ENCODE results near the gene SLC16A10. TPM values are rescaled to one million over a fixed set of nuclear protein-coding genes. Genes with fewer than 3 reads are reported as not detected.
"Not testable (repeated sequence)": the region's sequence is repeated elsewhere in the genome, so short reads cannot be mapped to it uniquely, and the experiment has no call there.

The SLC16A10 gene
- total and polyA plus RNA-seq, 7 experiments from 2014 or later = 1.6 to 27.7 (median 16.7) TPM

GRCh38 chr6:111191136-111191535 lies 103.8 kb downstream of the SLC16A10 start:
- H3K27me3 Mint-ChIP-seq; H3K27ac ChIP-seq (ENCODE audit: low read depth, low read length); H3K4me1 ChIP-seq (ENCODE audit: control insufficient read depth in 2 of 2, insufficient read depth in 2 of 2, low read length in 2 of 2); H3K4me1 Mint-ChIP-seq; CTCF ChIA-PET; ATAC-seq; H3K27me3 ChIP-seq (ENCODE audit: control insufficient read depth in 2 of 2, insufficient read depth in 2 of 2, low read length in 2 of 2); H3K4me3 ChIP-seq (ENCODE audit: low read length); H3K9me3 ChIP-seq (ENCODE audit: control insufficient read depth in 2 of 3, low read length in 3 of 3); H3K36me3 ChIP-seq (ENCODE audit: control insufficient read depth in 2 of 3, insufficient read depth in 3 of 3, low read length in 3 of 3); POLR2A ChIA-PET; H3K4me3 Mint-ChIP-seq; DNase-seq; H3K27ac Mint-ChIP-seq; intact Hi-C loops (cut with micrococcal nuclease): not testable (repeated sequence)
- Mint-ChIP-seq H3K36me3 (peaks cover 0 to 55% (median 40%) of the 10 kb centered on the region in 5 donors), H3K9me3 (peaks cover 0 to 11% (median 3%) of the 10 kb centered on the region in 11 donors)

DNA sequence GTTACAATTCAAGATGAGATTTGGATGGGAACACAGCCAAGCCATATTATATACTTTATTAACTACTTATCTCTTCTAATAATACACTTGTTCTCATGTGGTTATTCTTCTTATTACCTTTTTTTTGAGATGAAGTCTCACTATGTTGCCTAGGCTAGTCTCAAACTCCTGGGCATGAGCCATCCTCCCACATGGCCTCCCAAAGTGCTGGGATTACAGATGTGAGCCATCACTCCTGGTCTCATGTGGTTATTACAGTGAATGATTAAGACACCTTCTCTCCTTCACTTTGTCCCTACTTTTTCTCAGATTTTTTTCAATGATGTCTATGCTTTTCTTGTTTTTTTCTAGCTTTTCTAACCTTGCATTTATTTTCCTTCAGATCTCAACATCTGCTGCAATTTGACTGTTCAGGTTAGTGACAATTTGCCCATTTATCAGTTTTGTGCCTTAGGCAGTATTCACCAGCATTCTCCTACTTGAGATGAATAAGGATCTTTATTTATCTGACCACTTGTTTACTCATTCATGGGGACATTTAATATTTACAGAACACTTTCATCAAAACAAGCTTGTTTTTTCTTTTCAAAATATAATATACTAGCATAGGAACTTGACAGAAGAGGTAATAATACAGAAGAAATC lies 105.7 kb downstream of the SLC16A10 start:
- DNase-seq = no peak
- CTCF ChIA-PET = no interaction called here
- no peaks in the 10 kb centered on the region for H3K9me3 ChIP-seq (ENCODE audit: control insufficient read depth in 2 of 3, low read length in 3 of 3)
- Mint-ChIP-seq H3K9me3 (peaks cover 0 to 11% (median 3%) of the 10 kb centered on the region in 11 donors), H3K4me1 (peaks cover 0 to 7% (median 3%) of the 10 kb centered on the region in 7 donors), H3K27me3 (peaks cover 0 to 3% (median 0%) of the 10 kb centered on the region in 5 donors), H3K27ac (no peak overlapping the region), H3K4me3 (no peak overlapping the region), H3K36me3 (peaks cover 0 to 56% (median 34%) of the 10 kb centered on the region in 5 donors)
- H3K27ac ChIP-seq (ENCODE audit: low read depth, low read length) = no peak overlapping the region
- intact Hi-C loops (cut with micrococcal nuclease) = no loop called here
- no peaks in the 10 kb centered on the region for H3K4me1 ChIP-seq (ENCODE audit: control insufficient read depth in 2 of 2, insufficient read depth in 2 of 2, low read length in 2 of 2)
- no peaks in the 10 kb centered on the region for H3K27me3 ChIP-seq (ENCODE audit: control insufficient read depth in 2 of 2, insufficient read depth in 2 of 2, low read length in 2 of 2)
- H3K4me3 ChIP-seq (ENCODE audit: low read length) = no peak overlapping the region
- no peaks in the 10 kb centered on the region for H3K36me3 ChIP-seq (ENCODE audit: control insufficient read depth in 2 of 3, insufficient read depth in 3 of 3, low read length in 3 of 3)
- POLR2A ChIA-PET = no interaction called here
- no peak for ATAC-seq

- Mint-ChIP-seq H3K27ac (no peak overlapping the region), H3K4me1 (peaks cover 4 to 30% (median 13%) of the 10 kb centered on the region in 7 donors), H3K27me3 (peaks cover 0 to 3% (median 0%) of the 10 kb centered on the region in 5 donors), H3K9me3 (peaks cover 0 to 7% (median 0%) of the 10 kb centered on the region in 11 donors), H3K36me3 (peaks cover 0 to 43% (median 25%) of the 10 kb centered on the region in 5 donors), H3K4me3 (no peak overlapping the region)
- intact Hi-C loops (cut with micrococcal nuclease) = no loop called here
- ChIA-PET POLR2A (no interaction called here), CTCF (no interaction called here)
- Histone ChIP-seq H3K9me3 (ENCODE audit: control insufficient read depth in 2 of 3, low read length in 3 of 3) (no peaks in the 10 kb centered on the region), H3K36me3 (ENCODE audit: control insufficient read depth in 2 of 3, insufficient read depth in 3 of 3, low read length in 3 of 3) (no peaks in the 10 kb centered on the region), H3K4me1 (ENCODE audit: control insufficient read depth in 2 of 2, insufficient read depth in 2 of 2, low read length in 2 of 2) (peaks cover 0 to 10% of the 10 kb centered on the region in 2 donors), H3K27ac (ENCODE audit: low read depth, low read length) (no peak overlapping the region), H3K4me3 (ENCODE audit: low read length) (no peak overlapping the region), H3K27me3 (ENCODE audit: control insufficient read depth in 2 of 2, insufficient read depth in 2 of 2, low read length in 2 of 2) (no peaks in the 10 kb centered on the region)
- ATAC-seq (no peak), DNase-seq (no peak)
Measured at GRCh38 chr6:111195656-111196055, 108.4 kb downstream of the SLC16A10 start.

DNA sequence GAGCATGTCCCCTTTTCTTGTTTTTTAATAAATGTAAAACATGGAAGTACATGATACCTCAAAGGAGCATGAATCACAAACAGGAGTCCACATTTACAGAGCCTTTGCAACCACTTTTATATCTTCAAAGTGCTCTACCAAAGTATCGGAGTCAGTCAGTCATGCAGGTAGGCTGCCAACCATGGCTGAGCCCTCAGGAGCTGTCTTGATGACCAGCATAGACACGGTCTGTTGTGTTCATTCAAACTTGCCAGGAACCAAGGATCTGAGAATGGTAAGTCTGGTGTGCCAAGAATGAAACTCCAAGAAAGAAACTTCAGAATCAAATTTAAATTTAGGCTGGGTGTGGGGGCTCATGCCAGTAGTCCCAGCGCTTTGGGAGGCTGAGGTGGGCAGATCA lies 111.5 kb downstream of the SLC16A10 start:
- DNase-seq (no peak), ATAC-seq (no peak)
- no peaks in the 10 kb centered on the region for H3K9me3 Mint-ChIP-seq
- no peak overlapping the region for H3K4me3 ChIP-seq (ENCODE audit: low read length)
- peaks cover 0 to 16% of the 10 kb centered on the region in 2 donors for H3K4me1 ChIP-seq (ENCODE audit: control insufficient read depth in 2 of 2, insufficient read depth in 2 of 2, low read length in 2 of 2)
- ChIA-PET POLR2A (no interaction called here), CTCF (no interaction called here)
- H3K27ac Mint-ChIP-seq = peak overlapping the region in 1 of 9 donors; percentile 51
- H3K4me3 Mint-ChIP-seq = no peak overlapping the region
- H3K27ac ChIP-seq (ENCODE audit: low read depth, low read length) = no peak overlapping the region
- H3K27me3 ChIP-seq (ENCODE audit: control insufficient read depth in 2 of 2, insufficient read depth in 2 of 2, low read length in 2 of 2) = no peaks in the 10 kb centered on the region
- intact Hi-C loops (cut with micrococcal nuclease) = no loop called here
- H3K4me1 Mint-ChIP-seq = peaks cover 7 to 44% (median 27%) of the 10 kb centered on the region in 7 donors
- no peaks in the 10 kb centered on the region for H3K36me3 ChIP-seq (ENCODE audit: control insufficient read depth in 2 of 3, insufficient read depth in 3 of 3, low read length in 3 of 3)
- peaks cover 0 to 29% (median 14%) of the 10 kb centered on the region in 5 donors for H3K36me3 Mint-ChIP-seq
- H3K9me3 ChIP-seq (ENCODE audit: control insufficient read depth in 2 of 3, low read length in 3 of 3) = no peaks in the 10 kb centered on the region
- peaks cover 0 to 3% (median 0%) of the 10 kb centered on the region in 5 donors for H3K27me3 Mint-ChIP-seq

DNA sequence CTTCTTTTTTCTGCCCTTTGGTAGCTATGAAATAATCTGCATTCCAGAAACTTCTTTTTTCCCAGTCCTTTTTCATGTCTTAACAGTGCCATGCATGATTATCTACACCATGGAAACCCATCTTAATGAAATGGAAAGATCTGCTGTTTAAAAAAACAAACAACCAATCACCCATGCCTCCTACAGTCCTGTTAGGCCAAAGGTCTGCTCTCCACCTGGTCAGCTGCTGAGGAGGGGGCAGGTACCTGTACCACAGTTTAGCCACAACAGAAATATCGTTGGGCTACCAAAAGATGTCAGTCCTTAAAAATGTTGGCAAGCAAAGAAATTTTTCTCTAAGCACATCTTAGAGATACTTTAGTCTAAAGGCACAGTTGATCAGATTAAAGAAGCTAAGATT lies 112.6 kb downstream of the SLC16A10 start:
- Mint-ChIP-seq H3K36me3 (peaks cover 0 to 25% (median 7%) of the 10 kb centered on the region in 5 donors), H3K9me3 (no peaks in the 10 kb centered on the region), H3K4me3 (peak overlapping the region in 8 of 10 donors; percentile 20 to 67 (median 57)), H3K27me3 (peaks cover 0 to 3% (median 0%) of the 10 kb centered on the region in 5 donors), H3K27ac (peak overlapping the region in 7 of 9 donors; percentile 1 to 86 (median 78)), H3K4me1 (peaks cover 7 to 40% (median 27%) of the 10 kb centered on the region in 7 donors)
- DNase-seq (no peak), ATAC-seq (no peak)
- peaks cover 0 to 16% of the 10 kb centered on the region in 2 donors for H3K4me1 ChIP-seq (ENCODE audit: control insufficient read depth in 2 of 2, insufficient read depth in 2 of 2, low read length in 2 of 2)
- H3K9me3 ChIP-seq (ENCODE audit: control insufficient read depth in 2 of 3, low read length in 3 of 3) = no peaks in the 10 kb centered on the region
- H3K4me3 ChIP-seq (ENCODE audit: low read length) = no peak overlapping the region
- intact Hi-C loops (cut with micrococcal nuclease) = no loop called here
- H3K27me3 ChIP-seq (ENCODE audit: control insufficient read depth in 2 of 2, insufficient read depth in 2 of 2, low read length in 2 of 2) = no peaks in the 10 kb centered on the region
- no peaks in the 10 kb centered on the region for H3K36me3 ChIP-seq (ENCODE audit: control insufficient read depth in 2 of 3, insufficient read depth in 3 of 3, low read length in 3 of 3)
- ChIA-PET CTCF (interaction anchor here (0.6 to 1.4 kb wide), 3 partner anchors 138 to 188 kb away, joined by 3 to 5 read pairs (median 4); no protein-coding TSS in a partner anchor), POLR2A (interaction anchor here (2.2 kb wide), 1 partner anchor 112 kb away, joined by 7 read pairs; the partner anchor contains the start of gene SLC16A10)
- H3K27ac ChIP-seq (ENCODE audit: low read depth, low read length) = no peak overlapping the region

DNA sequence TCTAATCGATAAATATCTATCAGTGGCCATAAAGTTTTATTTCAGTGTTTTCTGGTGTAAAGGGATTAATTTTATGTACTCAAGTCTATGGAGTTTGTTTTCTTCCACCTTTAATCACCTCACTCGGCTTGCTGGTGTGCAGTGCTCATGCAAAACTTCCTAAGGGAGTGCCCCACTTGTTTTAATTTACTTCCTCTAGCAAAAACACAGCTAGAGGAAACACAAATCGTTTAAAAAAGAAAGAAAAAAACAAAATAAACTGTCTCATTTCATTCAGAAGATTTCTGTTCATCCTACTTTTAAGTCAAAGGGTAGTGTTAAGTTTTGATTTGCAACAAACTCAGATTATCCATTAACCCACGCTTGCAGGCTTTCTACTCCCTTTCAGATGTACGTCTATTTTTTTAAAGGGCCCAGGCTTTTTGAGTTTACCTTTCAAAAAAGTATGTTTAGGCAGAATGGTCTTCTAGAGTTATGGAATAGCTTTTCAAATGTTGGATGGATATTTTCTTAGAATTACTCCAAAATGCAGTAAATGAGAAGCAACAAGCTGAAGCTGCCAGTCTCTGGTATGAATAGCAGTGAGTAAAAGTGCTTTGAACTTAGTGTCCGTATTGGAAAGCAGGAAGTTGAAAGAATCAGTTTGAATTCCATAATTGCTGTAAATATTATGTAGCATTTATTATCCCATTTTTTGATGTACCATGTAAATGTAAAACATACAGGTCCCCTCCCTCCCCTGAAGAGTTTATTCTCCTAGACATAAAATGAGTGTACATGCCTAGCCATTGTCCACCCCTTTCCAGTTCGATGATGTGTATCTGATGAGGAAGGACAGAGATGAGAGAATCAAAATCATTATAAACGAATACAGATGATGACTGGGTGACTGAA lies 113.3 kb downstream of the SLC16A10 start:
- peak overlapping the region in 8 of 9 donors; percentile 1 to 88 (median 76) for H3K27ac Mint-ChIP-seq
- peaks cover 0 to 16% of the 10 kb centered on the region in 2 donors for H3K4me1 ChIP-seq (ENCODE audit: control insufficient read depth in 2 of 2, insufficient read depth in 2 of 2, low read length in 2 of 2)
- H3K27ac ChIP-seq (ENCODE audit: low read depth, low read length) = no peak overlapping the region
- ChIA-PET CTCF (interaction anchor here (0.6 to 1.4 kb wide), 3 partner anchors 139 to 189 kb away, joined by 3 to 5 read pairs (median 4); no protein-coding TSS in a partner anchor), POLR2A (interaction anchor here (2.2 kb wide), 1 partner anchor 113 kb away, joined by 7 read pairs; the partner anchor contains the start of gene SLC16A10)
- no peaks in the 10 kb centered on the region for H3K36me3 ChIP-seq (ENCODE audit: control insufficient read depth in 2 of 3, insufficient read depth in 3 of 3, low read length in 3 of 3)
- DNase-seq = peak in 1 of 9 donors; percentile 16
- no peaks in the 10 kb centered on the region for H3K9me3 ChIP-seq (ENCODE audit: control insufficient read depth in 2 of 3, low read length in 3 of 3)
- H3K9me3 Mint-ChIP-seq = no peaks in the 10 kb centered on the region
- peak overlapping the region in 8 of 10 donors; percentile 17 to 67 (median 50) for H3K4me3 Mint-ChIP-seq
- no peak overlapping the region for H3K4me3 ChIP-seq (ENCODE audit: low read length)
- H3K36me3 Mint-ChIP-seq = peaks cover 0 to 18% (median 4%) of the 10 kb centered on the region in 5 donors
- H3K4me1 Mint-ChIP-seq = peaks cover 7 to 37% (median 27%) of the 10 kb centered on the region in 7 donors
- ATAC-seq = no peak
- intact Hi-C loops (cut with micrococcal nuclease) = no loop called here
- H3K27me3 Mint-ChIP-seq = no peaks in the 10 kb centered on the region
- no peaks in the 10 kb centered on the region for H3K27me3 ChIP-seq (ENCODE audit: control insufficient read depth in 2 of 2, insufficient read depth in 2 of 2, low read length in 2 of 2)

All from naive thymus-derived CD4-positive, alpha-beta T cell (primary cell).